Thoracic aorta (tissue), 2 donors: ENCODE data around the gene PNMA8B. TPM values are rescaled to one million over a fixed set of nuclear protein-coding genes. Genes with fewer than 3 reads are reported as not detected.

Source experiments
- ATAC-seq: fragments of 150-250 bp; one replicate; pipeline ENCODE4 v1.8.0; 2017; ENCODE audit warnings: low read depth; ENCODE audit not compliant: insufficient number of reproducible peaks, low FRiP score
- DNase-seq: peaks from one replicate; pipeline ENCODE4 v3.0.0-alpha.2; 2020; ENCODE audit warnings: low spot score
- H3K27ac ChIP-seq, 2 donors: fragments of 200-600 bp; sonication (generic); 1 replicate in 1 of 2; 2 replicates in 1 of 2; pipeline ENCODE4 v1.5.1; 2016; ENCODE audit warnings: mild to moderate bottlenecking in 2 of 2, moderate library complexity in 2 of 2
- H3K27me3 ChIP-seq: fragments of 200-600 bp; sonication (generic); replicated peaks from 2 replicates; pipeline ENCODE4 v1.6.0; 2016; ENCODE audit warnings: mild to moderate bottlenecking; ENCODE audit not compliant: insufficient read depth
- H3K36me3 ChIP-seq: fragments of 200-600 bp; sonication (generic); one replicate; pipeline ENCODE4 v1.5.1; 2016
- H3K4me1 ChIP-seq, 2 donors: fragments of 200-600 bp; sonication (generic); 1 replicate in 1 of 2; 2 replicates in 1 of 2; pipeline versions ENCODE4 v1.5.1 to v1.6.0; 2016; ENCODE audit warnings: low read depth in 2 of 2, mild to moderate bottlenecking in 1 of 2; ENCODE audit not compliant: control insufficient read depth in 1 of 2
- H3K4me3 ChIP-seq: fragments of 200-600 bp; sonication (generic); 2 replicates; pipeline ENCODE4 v1.5.1; 2016; ENCODE audit warnings: mild to moderate bottlenecking
- H3K9me3 ChIP-seq: fragments of 200-600 bp; sonication (generic); 2 replicates; pipeline ENCODE4 v1.5.1; 2016
- CTCF ChIP-seq: fragments of 200-600 bp; sonication (generic); IDR thresholded peaks from one replicate; pipeline ENCODE4 v1.5.1; 2019; ENCODE audit warnings: antibody characterized with exemption
- total RNA-seq, 2 donors: library from RNA; depleted of rRNA; stranded (reverse); fragments of >200 nt; gene quantifications; one replicate each; pipeline versions ENCODE4 v1.1.0 to v1.2.3, GENCODE V29; 2016

Gene PNMA8B
- total RNA-seq, 2 donors from 2014 or later = 4.4 to 4.9 TPM

DNA sequence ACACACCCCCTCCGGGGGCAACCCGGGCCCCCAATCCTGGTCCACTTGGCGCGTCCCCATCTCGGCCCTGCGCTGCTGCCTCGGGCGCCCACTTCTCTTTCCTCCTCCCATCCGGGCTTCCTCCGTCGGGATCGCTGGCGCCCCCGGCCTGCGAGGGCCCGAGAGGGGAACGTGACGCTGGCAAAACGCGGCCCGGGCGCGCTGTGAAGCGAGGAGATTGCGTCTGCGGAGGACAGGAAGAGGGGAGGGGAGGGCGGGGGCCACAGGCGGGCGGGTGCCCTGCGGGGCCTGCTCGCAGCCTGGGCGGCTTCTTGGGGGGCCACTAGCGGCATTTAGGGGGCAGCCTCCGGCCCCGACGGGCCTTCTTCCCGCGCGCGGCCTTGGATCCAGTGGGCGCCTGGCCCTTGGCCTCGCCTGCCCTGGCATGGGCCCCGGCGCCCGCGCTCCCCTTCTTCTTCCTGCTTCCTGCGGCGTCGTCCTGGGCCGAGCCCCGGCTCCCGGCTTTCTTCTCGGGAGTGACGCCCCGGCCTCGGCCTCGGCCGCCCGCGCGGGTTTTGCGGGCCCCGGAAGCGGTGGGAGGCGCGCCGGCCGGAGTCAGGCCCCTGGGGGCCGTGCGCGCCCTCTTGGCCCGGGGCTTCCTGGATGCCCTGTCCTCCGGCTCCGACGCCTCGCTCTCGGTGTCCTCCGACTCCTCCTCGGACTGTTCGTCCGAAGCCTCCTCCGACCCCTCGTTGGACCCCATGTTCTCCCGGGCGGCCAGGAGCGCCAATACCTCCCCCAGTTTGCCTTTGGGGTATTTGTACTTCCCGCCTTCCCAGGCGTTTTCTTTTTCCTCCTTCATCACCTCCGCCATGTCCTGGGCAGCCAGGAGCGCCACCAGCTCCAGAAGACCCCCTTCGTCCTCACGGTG is 2.2 kb downstream of the PNMA8B start:
- peak overlapping the region; percentile 68 for H3K4me3 ChIP-seq
- peaks cover 21 to 53% of the 10 kb centered on the region in 2 donors for H3K4me1 ChIP-seq
- H3K27me3 ChIP-seq = no peaks in the 10 kb centered on the region

DNA sequence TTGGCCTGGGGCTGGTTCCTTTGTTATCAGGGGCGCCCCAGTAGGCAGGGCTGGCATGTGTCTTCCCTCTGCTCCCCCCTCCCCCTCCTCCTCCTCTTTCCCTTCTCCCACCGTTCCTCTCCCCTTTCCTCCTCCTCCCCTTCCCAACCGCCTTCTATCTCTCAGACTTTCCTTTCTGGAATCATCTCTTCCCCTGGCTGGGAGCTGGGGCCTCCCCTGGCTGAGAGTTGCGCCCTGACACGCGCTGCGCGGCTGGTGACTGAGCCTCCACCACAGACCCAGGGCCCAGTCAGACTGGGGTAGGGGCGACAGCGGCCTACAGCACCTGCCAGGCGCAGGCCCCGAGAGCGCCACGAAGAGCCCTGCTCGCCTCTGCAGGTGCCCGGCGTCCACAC is 2.8 kb downstream of the PNMA8B start:
- no peak for ATAC-seq
- H3K4me3 ChIP-seq = peak overlapping the region; percentile 68
- no peak for TF ChIP-seq CTCF

More for the DNA sequence above, 2.2 kb downstream of the PNMA8B start:
- DNase-seq (no peak), ATAC-seq (no peak)
- Histone ChIP-seq H3K36me3 (no peaks in the 10 kb centered on the region), H3K9me3 (no peaks in the 10 kb centered on the region), H3K27ac (peak overlapping the region; percentile 30 to 47)
- no peak for TF ChIP-seq CTCF

DNA sequence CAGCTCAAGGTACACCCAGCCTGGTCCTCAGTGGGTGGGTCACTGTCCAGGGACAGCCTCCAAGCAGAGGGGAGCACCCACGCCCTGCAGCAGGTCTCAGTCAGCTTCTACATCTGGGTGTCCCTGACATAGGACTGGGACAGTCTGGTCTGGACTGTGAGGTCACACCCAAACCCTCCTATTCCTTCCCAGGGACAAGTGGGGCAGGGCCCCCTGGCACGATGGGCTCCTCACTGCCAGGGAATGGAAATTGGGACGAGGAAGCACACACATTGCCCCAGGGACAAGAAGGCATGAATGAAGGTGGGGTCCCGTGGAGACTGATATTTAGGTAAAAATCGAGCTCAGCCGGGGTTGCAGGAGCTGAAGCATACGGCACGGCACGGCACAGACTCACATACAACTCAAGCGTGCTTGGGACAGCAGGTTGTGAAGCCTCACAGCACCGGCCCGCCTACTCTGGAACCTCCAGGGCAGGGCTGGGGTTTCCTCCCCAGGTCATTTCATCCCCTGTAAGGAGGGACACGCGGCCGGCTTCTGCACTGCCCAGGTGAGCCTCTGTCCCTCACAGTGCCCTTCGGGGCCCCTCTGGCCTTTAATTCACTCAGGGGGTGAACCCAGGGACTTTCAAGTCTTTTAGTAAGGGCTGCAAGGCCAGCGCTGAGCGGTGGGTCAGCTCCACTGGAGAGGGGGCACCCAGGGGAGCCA is 3.5 kb downstream of the PNMA8B start:
- no peak for ATAC-seq
- Histone ChIP-seq H3K27me3 (no peaks in the 10 kb centered on the region), H3K27ac (no peak overlapping the region), H3K9me3 (no peaks in the 10 kb centered on the region), H3K4me3 (no peak overlapping the region), H3K4me1 (peaks cover 25 to 65% of the 10 kb centered on the region in 2 donors), H3K36me3 (no peaks in the 10 kb centered on the region)
- TF ChIP-seq CTCF = no peak
- DNase-seq = no peak

More for the DNA sequence above, 2.8 kb downstream of the PNMA8B start:
- peaks cover 25 to 59% of the 10 kb centered on the region in 2 donors for H3K4me1 ChIP-seq
- H3K27me3 ChIP-seq = no peaks in the 10 kb centered on the region
- no peaks in the 10 kb centered on the region for H3K36me3 ChIP-seq
- no peak for DNase-seq
- H3K27ac ChIP-seq = peak overlapping the region; percentile 30 to 47
- H3K9me3 ChIP-seq = no peaks in the 10 kb centered on the region

- no peaks in the 10 kb centered on the region for H3K36me3 ChIP-seq
- no peaks in the 10 kb centered on the region for H3K9me3 ChIP-seq
- ATAC-seq (no peak), DNase-seq (no peak)
- no peak for TF ChIP-seq CTCF
- no peak overlapping the region for H3K4me3 ChIP-seq
- H3K27ac ChIP-seq = no peak overlapping the region
- H3K27me3 ChIP-seq = no peaks in the 10 kb centered on the region
- H3K4me1 ChIP-seq = peaks cover 25 to 69% of the 10 kb centered on the region in 2 donors
Measured at GRCh38 chr19:46490774-46491173, 4.9 kb downstream of the PNMA8B start.
